Endodermal cell (in vitro differentiated cells): Measurements from ENCODE around the gene CALML4. TPM values are rescaled to one million over a fixed set of nuclear protein-coding genes. Genes with fewer than 3 reads are reported as not detected.

ENCODE experiments used
- DNase-seq: peaks from one replicate; pipeline ENCODE4 v3.0.0-alpha.2; 2017
- H3K27ac ChIP-seq: 2 replicates; pipeline ENCODE4 v1.5.1; 2013; ENCODE audit warnings: mild to moderate bottlenecking, low read depth, low read length, moderate library complexity
- H3K27me3 ChIP-seq: 2 replicates; pipeline ENCODE4 v1.6.1; 2013; ENCODE audit warnings: mild to moderate bottlenecking, low read length, moderate library complexity; ENCODE audit not compliant: insufficient read depth, control insufficient read depth, poor library complexity, severe bottlenecking
- H3K36me3 ChIP-seq: 2 replicates; pipeline ENCODE4 v1.7.0; 2013; ENCODE audit warnings: mild to moderate bottlenecking, low read length, moderate library complexity; ENCODE audit not compliant: control insufficient read depth, insufficient read depth
- H3K4me1 ChIP-seq: one replicate; pipeline ENCODE4 v1.7.0; 2013; ENCODE audit warnings: low read length; ENCODE audit not compliant: control insufficient read depth, insufficient read depth
- H3K4me3 ChIP-seq: 2 replicates; pipeline ENCODE4 v1.5.1; 2013; ENCODE audit warnings: mild to moderate bottlenecking, low read length, moderate library complexity
- H3K9ac ChIP-seq: 2 replicates; pipeline ENCODE4 v1.6.1; 2013; ENCODE audit warnings: mild to moderate bottlenecking, low read length, moderate library complexity; ENCODE audit not compliant: poor library complexity, severe bottlenecking; ENCODE audit errors: extremely low read depth
- H3K9me3 ChIP-seq: 2 replicates; pipeline ENCODE4 v1.6.1; 2013; ENCODE audit warnings: mild to moderate bottlenecking, low read length, moderate library complexity; ENCODE audit not compliant: control insufficient read depth
- H3K27ac Mint-ChIP-seq: 2 replicates; pipeline ENCODE4 v1.8.0; 2020; ENCODE audit warnings: mixed read lengths
- H3K27me3 Mint-ChIP-seq: 2 replicates; pipeline ENCODE4 v1.8.0; 2021; ENCODE audit warnings: mild to moderate bottlenecking, mixed read lengths; ENCODE audit not compliant: insufficient read depth
- H3K36me3 Mint-ChIP-seq: 2 replicates; pipeline ENCODE4 v1.8.0; 2020; ENCODE audit warnings: low read depth, mixed read lengths
- H3K4me1 Mint-ChIP-seq: 2 replicates; pipeline ENCODE4 v1.8.0; 2020; ENCODE audit warnings: mixed read lengths
- H3K4me3 Mint-ChIP-seq: 2 replicates; pipeline ENCODE4 v1.8.0; 2020; ENCODE audit warnings: mild to moderate bottlenecking, moderate library complexity, mixed read lengths
- H3K9me3 Mint-ChIP-seq: 2 replicates; pipeline ENCODE4 v1.8.0; 2020; ENCODE audit warnings: mild to moderate bottlenecking, mixed read lengths
- WGBS, 2 experiments: methylation state at CpG; one replicate each; pipeline versions ENCODE4 v1.1.5 to v1.1.7; 2013; ENCODE audit warnings: missing lambda C conversion rate in 2 of 2, mixed read lengths in 1 of 2; ENCODE audit not compliant: insufficient coverage in 1 of 2, insufficient read length in 1 of 2; 5-methylcytosine and 5-hydroxymethylcytosine counted together
- total RNA-seq, 2 donors: library from RNA; stranded (reverse); fragmentation: NEBNext Ultra II Directional in 1 of 2; extraction: Animal tissue kit (Norgen Biotek cat#: 25700) in 1 of 2; gene quantifications; 2 replicates in 1 of 2; 3 replicates in 1 of 2; pipeline ENCODE4 v1.2.1, GENCODE V29; 2021
- TF ChIP-seq, protein P1 (sequence below): fragments of 200-600 bp; sonication (generic); conservative IDR thresholded peaks from 2 replicates; pipeline ENCODE4 v1.5.0; 2021; ENCODE audit warnings: antibody characterized with exemption, mild to moderate bottlenecking

The CALML4 gene
- total RNA-seq, 2 donors from 2014 or later: 9.7 to 17.4 TPM

DNA sequence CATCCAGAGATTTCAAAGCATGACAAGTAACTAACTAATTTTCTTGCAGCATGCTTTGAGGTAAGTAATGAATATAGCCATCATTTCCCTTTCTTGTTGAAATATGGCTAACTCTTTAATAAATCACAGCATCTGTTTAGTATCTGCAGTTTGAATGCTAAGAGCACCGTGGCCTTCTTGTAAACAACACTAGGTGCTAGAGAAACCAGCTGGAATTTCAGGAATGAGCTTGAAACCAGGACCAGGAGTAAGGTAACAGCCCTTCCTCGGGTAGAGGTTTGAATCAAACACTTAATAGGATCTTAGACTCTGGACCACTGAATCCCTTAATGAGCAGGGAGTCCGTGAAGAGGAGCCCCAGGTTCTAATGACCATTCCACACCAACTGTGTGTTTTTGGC lies 13.6 kb downstream of the CALML4 start:
- Mint-ChIP-seq H3K4me3 (no peak overlapping the region), H3K27me3 (no peaks in the 10 kb centered on the region), H3K27ac (no peak overlapping the region), H3K9me3 (no peaks in the 10 kb centered on the region), H3K36me3 (peaks cover 27% of the 10 kb centered on the region), H3K4me1 (peaks cover 13% of the 10 kb centered on the region)
- no peak overlapping the region for H3K27ac ChIP-seq
- H3K4me1 ChIP-seq: peaks cover 5% of the 10 kb centered on the region
- H3K9ac ChIP-seq: no peak overlapping the region
- peaks cover 58% of the 10 kb centered on the region for H3K36me3 ChIP-seq
- TF ChIP-seq, protein P1, sequence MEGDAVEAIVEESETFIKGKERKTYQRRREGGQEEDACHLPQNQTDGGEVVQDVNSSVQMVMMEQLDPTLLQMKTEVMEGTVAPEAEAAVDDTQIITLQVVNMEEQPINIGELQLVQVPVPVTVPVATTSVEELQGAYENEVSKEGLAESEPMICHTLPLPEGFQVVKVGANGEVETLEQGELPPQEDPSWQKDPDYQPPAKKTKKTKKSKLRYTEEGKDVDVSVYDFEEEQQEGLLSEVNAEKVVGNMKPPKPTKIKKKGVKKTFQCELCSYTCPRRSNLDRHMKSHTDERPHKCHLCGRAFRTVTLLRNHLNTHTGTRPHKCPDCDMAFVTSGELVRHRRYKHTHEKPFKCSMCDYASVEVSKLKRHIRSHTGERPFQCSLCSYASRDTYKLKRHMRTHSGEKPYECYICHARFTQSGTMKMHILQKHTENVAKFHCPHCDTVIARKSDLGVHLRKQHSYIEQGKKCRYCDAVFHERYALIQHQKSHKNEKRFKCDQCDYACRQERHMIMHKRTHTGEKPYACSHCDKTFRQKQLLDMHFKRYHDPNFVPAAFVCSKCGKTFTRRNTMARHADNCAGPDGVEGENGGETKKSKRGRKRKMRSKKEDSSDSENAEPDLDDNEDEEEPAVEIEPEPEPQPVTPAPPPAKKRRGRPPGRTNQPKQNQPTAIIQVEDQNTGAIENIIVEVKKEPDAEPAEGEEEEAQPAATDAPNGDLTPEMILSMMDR: no peak
- 70 to 88% methylated on average over 3 of the region's 3 CpGs for WGBS, 2 experiments
- no peak overlapping the region for H3K4me3 ChIP-seq
- H3K27me3 ChIP-seq: no peaks in the 10 kb centered on the region
- peak; percentile 53 for DNase-seq
- H3K9me3 ChIP-seq: no peaks in the 10 kb centered on the region

DNA sequence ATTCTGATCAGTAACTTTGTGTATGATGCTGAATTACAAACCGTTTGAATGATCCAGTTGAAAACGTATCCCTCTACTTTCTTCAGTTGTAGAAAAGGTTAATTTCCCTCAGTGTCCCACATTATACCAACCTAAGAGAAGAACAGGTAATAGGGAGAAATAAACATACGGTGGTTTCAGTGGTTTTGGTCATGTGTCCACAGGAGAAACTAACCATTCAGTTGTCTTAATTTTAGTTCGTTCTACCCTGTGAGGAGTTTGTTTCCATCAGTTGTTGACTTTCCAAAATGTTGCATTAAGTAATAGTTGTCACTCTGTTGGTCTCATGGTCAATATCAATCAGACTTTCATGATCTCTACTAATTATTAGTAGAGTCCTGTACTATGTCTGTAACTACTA lies 15.1 kb downstream of the CALML4 start:
- no peaks in the 10 kb centered on the region for H3K9me3 Mint-ChIP-seq
- H3K4me3 ChIP-seq: no peak overlapping the region
- H3K9me3 ChIP-seq: no peaks in the 10 kb centered on the region
- no peak overlapping the region for H3K27ac ChIP-seq
- peaks cover 12% of the 10 kb centered on the region for H3K4me1 Mint-ChIP-seq
- peaks cover 5% of the 10 kb centered on the region for H3K4me1 ChIP-seq
- no peak overlapping the region for H3K4me3 Mint-ChIP-seq
- peaks cover 68% of the 10 kb centered on the region for H3K36me3 ChIP-seq
- H3K27me3 Mint-ChIP-seq: no peaks in the 10 kb centered on the region
- no peak overlapping the region for H3K27ac Mint-ChIP-seq
- DNase-seq: no peak
- H3K27me3 ChIP-seq: no peaks in the 10 kb centered on the region
- H3K9ac ChIP-seq: no peak overlapping the region
- TF ChIP-seq, protein P1: no peak
- H3K36me3 Mint-ChIP-seq: peaks cover 34% of the 10 kb centered on the region
- 97 to 100% methylated on average over 1 to 2 of the region's 4 CpGs for WGBS, 2 experiments

DNA sequence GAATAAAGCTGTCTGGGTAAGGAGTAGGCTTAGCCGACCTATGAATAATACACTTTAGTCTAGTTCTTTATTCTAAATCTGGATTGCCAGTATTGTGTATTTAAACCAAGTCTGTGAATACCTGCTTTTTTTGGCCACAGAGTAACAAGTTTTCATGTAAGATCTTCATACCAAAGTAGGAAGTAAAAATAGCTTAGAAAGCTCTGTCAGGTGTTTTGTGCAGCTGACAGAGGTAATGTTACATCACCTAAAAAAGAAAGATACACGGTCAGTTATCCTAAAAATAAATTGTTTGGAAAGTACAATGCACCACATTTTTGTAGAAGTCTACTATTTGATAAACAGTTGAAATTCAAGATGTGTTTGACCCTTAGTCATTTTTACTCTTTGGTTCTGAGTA lies 16.5 kb downstream of the CALML4 start:
- Mint-ChIP-seq H3K27me3 (no peaks in the 10 kb centered on the region), H3K4me3 (no peak overlapping the region), H3K36me3 (peaks cover 42% of the 10 kb centered on the region), H3K4me1 (peaks cover 12% of the 10 kb centered on the region), H3K27ac (no peak overlapping the region), H3K9me3 (no peaks in the 10 kb centered on the region)
- Histone ChIP-seq H3K4me3 (no peak overlapping the region), H3K9ac (no peak overlapping the region), H3K36me3 (peaks cover 80% of the 10 kb centered on the region), H3K4me1 (peaks cover 5% of the 10 kb centered on the region), H3K27ac (no peak overlapping the region), H3K27me3 (no peaks in the 10 kb centered on the region), H3K9me3 (no peaks in the 10 kb centered on the region)
- 100% methylated on average over 1 to 2 of the region's 2 CpGs for WGBS, 2 experiments
- TF ChIP-seq, protein P1: no peak
- DNase-seq: no peak
